PFSK-1 (cell line): ENCODE data around the gene UQCR10.

ENCODE experiments used
- FOXP2 ChIP-seq: optimal IDR thresholded peaks from 2 replicates; pipeline ENCODE3; 2011; ENCODE audit warnings: borderline replicate concordance, control low read depth, inconsistent platforms; ENCODE audit not compliant: insufficient read depth; ENCODE audit errors: extremely low read length, extremely low read depth
- POLR2AphosphoS5 ChIP-seq: IDR thresholded peaks from 2 replicates; pipeline ENCODE4 v1.6.1; 2012; ENCODE audit warnings: low read depth, mild to moderate bottlenecking, control low read depth, low read length, moderate library complexity
- SIN3A ChIP-seq: IDR thresholded peaks from 2 replicates; pipeline ENCODE4 v1.6.1; 2012; ENCODE audit warnings: mild to moderate bottlenecking, low read length, moderate library complexity, borderline replicate concordance; ENCODE audit not compliant: insufficient read depth
- TAF1 ChIP-seq: IDR thresholded peaks from 2 replicates; pipeline ENCODE4 v1.6.1; 2012; ENCODE audit warnings: low read length, control low read depth, borderline replicate concordance; ENCODE audit not compliant: insufficient read depth
- TF ChIP-seq, protein P1 (sequence below), 2 experiments: IDR thresholded peaks; 2 replicates each; pipeline versions ENCODE4 v1.6.1 to v1.8.0; 2011 to 2012; ENCODE audit warnings: low read depth in 2 of 2, low read length in 2 of 2, control low read depth in 1 of 2, inconsistent platforms in 1 of 2, mild to moderate bottlenecking in 1 of 2, moderate library complexity in 1 of 2; ENCODE audit not compliant: insufficient read depth in 1 of 2

The UQCR10 gene

GRCh38 chr22:29726106-29726505 is 41.1 kb upstream of the UQCR10 start:
- no peak for TF ChIP-seq SIN3A
- TF ChIP-seq, protein P1, sequence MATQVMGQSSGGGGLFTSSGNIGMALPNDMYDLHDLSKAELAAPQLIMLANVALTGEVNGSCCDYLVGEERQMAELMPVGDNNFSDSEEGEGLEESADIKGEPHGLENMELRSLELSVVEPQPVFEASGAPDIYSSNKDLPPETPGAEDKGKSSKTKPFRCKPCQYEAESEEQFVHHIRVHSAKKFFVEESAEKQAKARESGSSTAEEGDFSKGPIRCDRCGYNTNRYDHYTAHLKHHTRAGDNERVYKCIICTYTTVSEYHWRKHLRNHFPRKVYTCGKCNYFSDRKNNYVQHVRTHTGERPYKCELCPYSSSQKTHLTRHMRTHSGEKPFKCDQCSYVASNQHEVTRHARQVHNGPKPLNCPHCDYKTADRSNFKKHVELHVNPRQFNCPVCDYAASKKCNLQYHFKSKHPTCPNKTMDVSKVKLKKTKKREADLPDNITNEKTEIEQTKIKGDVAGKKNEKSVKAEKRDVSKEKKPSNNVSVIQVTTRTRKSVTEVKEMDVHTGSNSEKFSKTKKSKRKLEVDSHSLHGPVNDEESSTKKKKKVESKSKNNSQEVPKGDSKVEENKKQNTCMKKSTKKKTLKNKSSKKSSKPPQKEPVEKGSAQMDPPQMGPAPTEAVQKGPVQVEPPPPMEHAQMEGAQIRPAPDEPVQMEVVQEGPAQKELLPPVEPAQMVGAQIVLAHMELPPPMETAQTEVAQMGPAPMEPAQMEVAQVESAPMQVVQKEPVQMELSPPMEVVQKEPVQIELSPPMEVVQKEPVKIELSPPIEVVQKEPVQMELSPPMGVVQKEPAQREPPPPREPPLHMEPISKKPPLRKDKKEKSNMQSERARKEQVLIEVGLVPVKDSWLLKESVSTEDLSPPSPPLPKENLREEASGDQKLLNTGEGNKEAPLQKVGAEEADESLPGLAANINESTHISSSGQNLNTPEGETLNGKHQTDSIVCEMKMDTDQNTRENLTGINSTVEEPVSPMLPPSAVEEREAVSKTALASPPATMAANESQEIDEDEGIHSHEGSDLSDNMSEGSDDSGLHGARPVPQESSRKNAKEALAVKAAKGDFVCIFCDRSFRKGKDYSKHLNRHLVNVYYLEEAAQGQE (IDR thresholded peaks at IDR 0.05; ENCODE audit: insufficient read depth in 1 of 2, low read depth in 2 of 2, low read length in 2 of 2), result no peak
- TF ChIP-seq FOXP2, result no peak

GRCh38 chr22:29726512-29727130 is 40.5 kb upstream of the UQCR10 start:
- no peak for TF ChIP-seq SIN3A
- TF ChIP-seq POLR2AphosphoS5, result no peak
- TF ChIP-seq, protein P1 (IDR thresholded peaks at IDR 0.05; ENCODE audit: insufficient read depth in 1 of 2, low read depth in 2 of 2, low read length in 2 of 2), result no peak
- no peak for TF ChIP-seq TAF1
- TF ChIP-seq FOXP2, result no peak

DNA sequence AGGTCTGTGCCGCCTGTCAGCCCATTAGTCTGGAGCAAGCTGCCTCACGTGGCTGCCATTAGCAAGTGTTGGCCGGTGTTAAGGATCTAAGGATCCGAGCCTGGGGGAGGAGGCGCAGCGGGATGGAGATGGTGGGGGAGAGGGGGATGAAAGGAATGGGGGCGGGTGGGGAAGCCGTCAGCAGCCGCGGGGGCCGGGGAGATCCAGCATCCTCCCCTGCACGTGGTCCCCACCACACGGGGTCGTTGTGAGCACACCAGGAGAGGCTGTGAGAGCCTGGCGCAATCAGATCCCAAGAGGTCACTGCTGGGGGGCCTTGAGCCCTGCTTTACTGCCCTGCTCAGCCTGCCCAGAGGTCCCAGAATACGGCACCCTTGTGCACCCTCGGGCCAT is 40.0 kb upstream of the UQCR10 start:
- TF ChIP-seq, protein P1 (IDR thresholded peaks at IDR 0.05; ENCODE audit: insufficient read depth in 1 of 2, low read depth in 2 of 2, low read length in 2 of 2), result no peak
- TF ChIP-seq TAF1 (no peak), POLR2AphosphoS5 (no peak), SIN3A (no peak), FOXP2 (no peak)

DNA sequence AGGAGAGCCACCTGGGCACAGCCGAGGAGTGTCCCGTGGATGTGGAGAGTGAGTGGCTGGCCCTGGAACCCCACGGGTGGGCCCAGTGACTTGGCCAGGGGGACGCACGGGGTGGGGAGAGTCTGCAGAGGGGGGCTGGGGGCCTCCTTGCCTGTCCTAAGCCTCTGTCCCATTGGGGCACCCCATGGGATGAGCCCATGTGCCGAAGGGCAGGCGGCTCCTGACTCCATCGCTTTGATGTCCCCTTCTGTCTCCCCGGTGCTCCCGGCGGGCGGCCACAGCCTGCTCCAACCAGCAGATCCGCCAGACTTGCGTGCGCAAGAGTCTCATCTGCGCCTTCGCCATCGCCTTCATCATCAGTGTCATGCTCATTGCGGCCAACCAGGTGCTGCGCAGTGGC is 38.0 kb upstream of the UQCR10 start:
- TF ChIP-seq TAF1 (no peak), FOXP2 (no peak), POLR2AphosphoS5 (no peak), SIN3A (no peak)
- TF ChIP-seq, protein P1 (IDR thresholded peaks at IDR 0.05; ENCODE audit: insufficient read depth in 1 of 2, low read depth in 2 of 2, low read length in 2 of 2), result no peak
